Keratinocyte (primary cell): ENCODE results near the gene ZNF782. TPM values are rescaled to one million over a fixed set of nuclear protein-coding genes. Genes with fewer than 3 reads are reported as not detected.
A peak's percentile ranks its signal among the peaks of the same experiment; 100 is the strongest.

Experiments
- DNase-seq: peaks from one replicate; pipeline ENCODE4 v3.0.0-alpha.2; 2011; ENCODE audit warnings: low read depth, missing footprints, low spot score
- FAIRE-seq: peaks from 2 replicates; lab custom pipeline; 2011; peaks lifted over from hg19 to GRCh38; lab: Jason Lieb, UNC
- H2AFZ ChIP-seq: 2 replicates; pipeline ENCODE4 v1.6.0; 2012; ENCODE audit warnings: low read length, control low read depth, inconsistent platforms; ENCODE audit not compliant: control insufficient read depth
- H3K27ac ChIP-seq: 2 replicates; pipeline ENCODE4 v1.5.1; 2011; ENCODE audit warnings: low read length; ENCODE audit not compliant: control insufficient read depth, insufficient read depth
- H3K27me3 ChIP-seq: 3 replicates; pipeline ENCODE4 v1.6.0; 2011; ENCODE audit warnings: low read length; ENCODE audit not compliant: control insufficient read depth, insufficient read depth; ENCODE audit errors: extremely low read depth
- H3K36me3 ChIP-seq, 2 experiments: 2 replicates in 1 of 2; 3 replicates in 1 of 2; pipeline ENCODE4 v1.5.1; 2011; ENCODE audit warnings: low read length in 2 of 2, mild to moderate bottlenecking in 1 of 2; ENCODE audit not compliant: control insufficient read depth in 2 of 2, insufficient read depth in 2 of 2; ENCODE audit errors: extremely low read depth in 1 of 2
- H3K4me1 ChIP-seq: 3 replicates; pipeline ENCODE4 v1.5.1; 2011; ENCODE audit warnings: low read length; ENCODE audit not compliant: control insufficient read depth, insufficient read depth; ENCODE audit errors: extremely low read depth
- H3K4me2 ChIP-seq: 3 replicates; pipeline ENCODE4 v1.6.0; 2011; ENCODE audit warnings: low read depth, low read length; ENCODE audit not compliant: control insufficient read depth, insufficient read depth; ENCODE audit errors: extremely low read depth
- H3K4me3 ChIP-seq, 3 experiments: fragments of 200-600 bp in 1 of 3; sonication (generic) in 1 of 3; 2 replicates in 2 of 3; 3 replicates in 1 of 3; pipeline ENCODE4 v1.5.1; 2011 to 2016; ENCODE audit warnings: low read length in 3 of 3, mild to moderate bottlenecking in 3 of 3, control low read depth in 2 of 3, inconsistent platforms in 1 of 3, low read depth in 1 of 3, mixed read lengths in 1 of 3, mixed run types in 1 of 3, moderate library complexity in 1 of 3; ENCODE audit not compliant: control insufficient read depth in 2 of 3, insufficient read depth in 2 of 3; ENCODE audit errors: extremely low read depth in 1 of 3
- H3K79me2 ChIP-seq: 2 replicates; pipeline ENCODE4 v1.6.0; 2012; ENCODE audit warnings: low read length; ENCODE audit not compliant: control insufficient read depth, insufficient read depth
- H3K9ac ChIP-seq: 3 replicates; pipeline ENCODE4 v1.6.0; 2011; ENCODE audit warnings: low read length; ENCODE audit not compliant: control insufficient read depth, insufficient read depth; ENCODE audit errors: extremely low read depth
- H3K9me1 ChIP-seq: 3 replicates; pipeline ENCODE4 v1.6.0; 2011; ENCODE audit warnings: low read length; ENCODE audit not compliant: control insufficient read depth, insufficient read depth; ENCODE audit errors: extremely low read depth
- H3K9me3 ChIP-seq: 2 replicates; pipeline ENCODE4 v1.5.1; 2012; ENCODE audit warnings: low read depth, low read length; ENCODE audit not compliant: control insufficient read depth
- H4K20me1 ChIP-seq: 3 replicates; pipeline ENCODE4 v1.6.0; 2011; ENCODE audit warnings: low read length; ENCODE audit not compliant: control insufficient read depth, insufficient read depth; ENCODE audit errors: extremely low read depth
- EZH2 ChIP-seq: IDR thresholded peaks from one replicate; pipeline ENCODE4 v1.6.1; 2012; ENCODE audit warnings: inconsistent platforms, mild to moderate bottlenecking, low read length, moderate library complexity
- dilution Hi-C: fragments of 300-500 bp; cut with MboI; formaldehyde crosslinking; loops from one replicate; pipeline ENCODE4 v1.7.0; 2020; ENCODE audit warnings: low sequenced_read_pairs; ENCODE audit not compliant: extremely low pct_ligation_motif_present
- polyA plus RNA-seq, 5 experiments: library from polyadenylated mRNA; depleted of rRNA in 3 of 5; stranded (reverse) in 3 of 5; stranded (forward) in 1 of 5; unstranded in 1 of 5; fragments of >200 nt; gene quantifications; 1 replicate in 1 of 5; 2 replicates in 3 of 5; 3 replicates in 1 of 5; pipeline versions ENCODE4 v1.2.1 to v1.2.3, GENCODE V29; 2011 to 2012; ENCODE audit warnings: missing spikeins in 2 of 5, low read depth in 1 of 5, low replicate concordance in 1 of 5
- TF ChIP-seq, protein P1 (sequence below), 3 experiments: IDR thresholded peaks in 1 of 3; conservative IDR thresholded peaks in 1 of 3; optimal IDR thresholded peaks in 1 of 3; 2 replicates in 2 of 3; 3 replicates in 1 of 3; pipeline versions ENCODE3 to v1.5.1; 2011; ENCODE audit warnings: low read length in 3 of 3, mild to moderate bottlenecking in 3 of 3, moderate library complexity in 2 of 3, control low read depth in 1 of 3, inconsistent platforms in 1 of 3; ENCODE audit not compliant: insufficient read depth in 2 of 3; ENCODE audit errors: extremely low read depth in 1 of 3

Gene ZNF782
- polyA plus RNA-seq, 1 donor (not counting 4 experiments of a cell fraction or from before 2014, with no cell fraction given) = 2.0 TPM

- Histone ChIP-seq H3K4me1 (peaks cover 46% of the 10 kb centered on the region), H2AFZ (no peak overlapping the region), H3K4me2 (peak overlapping the region; percentile 98), H3K27ac (no peak overlapping the region), H3K27me3 (no peaks in the 10 kb centered on the region), H4K20me1 (peaks cover 3% of the 10 kb centered on the region), H3K9me1 (peaks cover 3% of the 10 kb centered on the region), H3K9me3 (no peaks in the 10 kb centered on the region), H3K4me3 (peak overlapping the region; percentile 76 to 90 (median 88)), H3K9ac (peak overlapping the region; percentile 79), H3K79me2 (peaks cover 20% of the 10 kb centered on the region), H3K36me3 (no peaks in the 10 kb centered on the region)
- no peak for FAIRE-seq
- dilution Hi-C loops = no loop called here
- TF ChIP-seq, protein P1, sequence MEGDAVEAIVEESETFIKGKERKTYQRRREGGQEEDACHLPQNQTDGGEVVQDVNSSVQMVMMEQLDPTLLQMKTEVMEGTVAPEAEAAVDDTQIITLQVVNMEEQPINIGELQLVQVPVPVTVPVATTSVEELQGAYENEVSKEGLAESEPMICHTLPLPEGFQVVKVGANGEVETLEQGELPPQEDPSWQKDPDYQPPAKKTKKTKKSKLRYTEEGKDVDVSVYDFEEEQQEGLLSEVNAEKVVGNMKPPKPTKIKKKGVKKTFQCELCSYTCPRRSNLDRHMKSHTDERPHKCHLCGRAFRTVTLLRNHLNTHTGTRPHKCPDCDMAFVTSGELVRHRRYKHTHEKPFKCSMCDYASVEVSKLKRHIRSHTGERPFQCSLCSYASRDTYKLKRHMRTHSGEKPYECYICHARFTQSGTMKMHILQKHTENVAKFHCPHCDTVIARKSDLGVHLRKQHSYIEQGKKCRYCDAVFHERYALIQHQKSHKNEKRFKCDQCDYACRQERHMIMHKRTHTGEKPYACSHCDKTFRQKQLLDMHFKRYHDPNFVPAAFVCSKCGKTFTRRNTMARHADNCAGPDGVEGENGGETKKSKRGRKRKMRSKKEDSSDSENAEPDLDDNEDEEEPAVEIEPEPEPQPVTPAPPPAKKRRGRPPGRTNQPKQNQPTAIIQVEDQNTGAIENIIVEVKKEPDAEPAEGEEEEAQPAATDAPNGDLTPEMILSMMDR (optimal IDR thresholded peaks at IDR 0.05 in 1 of 3, IDR thresholded peaks at IDR 0.05 in 1 of 3, conservative IDR thresholded peaks at IDR 0.05 in 1 of 3; ENCODE audit: extremely low read depth in 1 of 3, insufficient read depth in 2 of 3, low read length in 3 of 3) = no peak
- no peak for TF ChIP-seq EZH2
- no peak for DNase-seq
Observed at GRCh38 chr9:96854651-96855273, 448 bp upstream of the ZNF782 start.

DNA sequence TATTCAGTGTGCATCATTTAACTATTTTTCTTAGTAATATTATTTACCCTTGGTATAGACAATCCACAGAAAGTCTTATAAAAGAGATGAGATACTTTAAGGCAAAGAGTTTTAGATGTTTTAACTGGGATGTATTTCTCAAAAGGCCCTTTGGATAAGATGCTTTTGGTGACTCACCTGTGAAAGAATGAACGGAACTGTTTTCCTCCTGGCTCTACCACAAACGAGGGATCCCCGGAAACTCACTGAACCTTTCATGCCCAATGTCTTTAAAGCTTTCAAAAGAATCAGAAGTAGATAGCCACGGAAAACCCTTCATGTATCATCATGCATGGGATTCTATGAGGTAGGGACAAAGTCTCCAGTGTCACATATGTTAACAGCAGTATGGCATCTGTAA, 1.6 kb downstream of the ZNF782 start:
- no peak for TF ChIP-seq EZH2
- TF ChIP-seq, protein P1 (optimal IDR thresholded peaks at IDR 0.05 in 1 of 3, IDR thresholded peaks at IDR 0.05 in 1 of 3, conservative IDR thresholded peaks at IDR 0.05 in 1 of 3; ENCODE audit: extremely low read depth in 1 of 3, insufficient read depth in 2 of 3, low read length in 3 of 3) = no peak
- no peaks in the 10 kb centered on the region for H3K9me3 ChIP-seq
- H3K4me3 ChIP-seq = peak overlapping the region in 2 of 3 experiments; percentile 88 to 90
- no peaks in the 10 kb centered on the region for H3K36me3 ChIP-seq
- FAIRE-seq (no peak), DNase-seq (no peak)
- H3K9me1 ChIP-seq = peaks cover 3% of the 10 kb centered on the region
- dilution Hi-C loops = no loop called here
- H3K27ac ChIP-seq = no peak overlapping the region
- peaks cover 25% of the 10 kb centered on the region for H3K4me1 ChIP-seq
- H3K79me2 ChIP-seq = peaks cover 39% of the 10 kb centered on the region
- peak overlapping the region; percentile 98 for H3K4me2 ChIP-seq
- H3K27me3 ChIP-seq = no peaks in the 10 kb centered on the region
- H2AFZ ChIP-seq = no peak overlapping the region
- no peak overlapping the region for H3K9ac ChIP-seq
- H4K20me1 ChIP-seq = peaks cover 3% of the 10 kb centered on the region
